Esophagus squamous epithelium (tissue), 5 donors: ENCODE measurements around the gene DHRS4L2. TPM values are rescaled to one million over a fixed set of nuclear protein-coding genes. Genes with fewer than 3 reads are reported as not detected.

ENCODE experiments used
- DNase-seq: peaks from one replicate; lab custom pipeline; 2025; lab: John Stamatoyannopoulos, UW
- H3K27ac ChIP-seq, 4 donors: fragments of 200-600 bp; sonication (generic); one replicate each; pipeline ENCODE4 v1.5.1; 2016 to 2019; ENCODE audit warnings: mild to moderate bottlenecking in 1 of 4
- H3K27me3 ChIP-seq, 4 donors: fragments of 200-600 bp; sonication (generic); 1 replicate in 3 of 4; 2 replicates in 1 of 4; pipeline versions ENCODE4 v1.5.1 to v1.6.0; 2017 to 2021; ENCODE audit warnings: antibody characterized with exemption in 1 of 4
- H3K36me3 ChIP-seq, 3 donors: fragments of 200-600 bp; sonication (generic); one replicate each; pipeline ENCODE4 v1.5.1; 2016 to 2019
- H3K4me1 ChIP-seq, 3 donors: fragments of 200-600 bp; sonication (generic); one replicate each; pipeline ENCODE4 v1.5.1; 2017 to 2019
- H3K4me3 ChIP-seq, 4 donors: fragments of 200-600 bp; sonication (generic); 1 replicate in 3 of 4; 2 replicates in 1 of 4; pipeline ENCODE4 v1.5.1; 2016 to 2019; ENCODE audit warnings: mild to moderate bottlenecking in 2 of 4, moderate library complexity in 1 of 4
- H3K9me3 ChIP-seq, 3 donors: fragments of 200-600 bp; sonication (generic); one replicate each; pipeline ENCODE4 v1.5.1; 2016 to 2019
- POLR2A ChIP-seq, 4 donors: fragments of 450-650 bp; IDR thresholded peaks; one replicate each; pipeline ENCODE4 v1.6.1; 2017; ENCODE audit warnings: antibody characterized with exemption in 4 of 4, mild to moderate bottlenecking in 4 of 4, moderate library complexity in 3 of 4
- WGBS, 2 donors: methylation state at CpG; one replicate each; pipeline ENCODE4 v1.1.5; 2018; 5-methylcytosine and 5-hydroxymethylcytosine counted together
- intact Hi-C: fragments of 100-400 bp; cut with DNase I; formaldehyde crosslinking; loops from one replicate; pipeline ENCODE4 v1.15.0; 2022
- total RNA-seq, 4 donors: library from RNA; depleted of rRNA; stranded (reverse); fragments of >200 nt; gene quantifications; one replicate each; pipeline ENCODE4 v1.1.0, GENCODE V29; 2016
- TF ChIP-seq, protein P1 (sequence below), 6 experiments: fragments of 450-650 bp in 4 of 6; fragments of 200-600 bp in 2 of 6; sonication (generic) in 2 of 6; IDR thresholded peaks; one replicate each; pipeline ENCODE4 v1.5.1; 2016 to 2019; ENCODE audit warnings: antibody characterized with exemption in 6 of 6, mild to moderate bottlenecking in 4 of 6, moderate library complexity in 4 of 6
- donor health status: DM: yes; HTN: yes; CAD: no.

DHRS4L2 gene
- total RNA-seq, 4 donors from 2014 or later, result 9.4 to 35.6 (median 27.2) TPM

DNA sequence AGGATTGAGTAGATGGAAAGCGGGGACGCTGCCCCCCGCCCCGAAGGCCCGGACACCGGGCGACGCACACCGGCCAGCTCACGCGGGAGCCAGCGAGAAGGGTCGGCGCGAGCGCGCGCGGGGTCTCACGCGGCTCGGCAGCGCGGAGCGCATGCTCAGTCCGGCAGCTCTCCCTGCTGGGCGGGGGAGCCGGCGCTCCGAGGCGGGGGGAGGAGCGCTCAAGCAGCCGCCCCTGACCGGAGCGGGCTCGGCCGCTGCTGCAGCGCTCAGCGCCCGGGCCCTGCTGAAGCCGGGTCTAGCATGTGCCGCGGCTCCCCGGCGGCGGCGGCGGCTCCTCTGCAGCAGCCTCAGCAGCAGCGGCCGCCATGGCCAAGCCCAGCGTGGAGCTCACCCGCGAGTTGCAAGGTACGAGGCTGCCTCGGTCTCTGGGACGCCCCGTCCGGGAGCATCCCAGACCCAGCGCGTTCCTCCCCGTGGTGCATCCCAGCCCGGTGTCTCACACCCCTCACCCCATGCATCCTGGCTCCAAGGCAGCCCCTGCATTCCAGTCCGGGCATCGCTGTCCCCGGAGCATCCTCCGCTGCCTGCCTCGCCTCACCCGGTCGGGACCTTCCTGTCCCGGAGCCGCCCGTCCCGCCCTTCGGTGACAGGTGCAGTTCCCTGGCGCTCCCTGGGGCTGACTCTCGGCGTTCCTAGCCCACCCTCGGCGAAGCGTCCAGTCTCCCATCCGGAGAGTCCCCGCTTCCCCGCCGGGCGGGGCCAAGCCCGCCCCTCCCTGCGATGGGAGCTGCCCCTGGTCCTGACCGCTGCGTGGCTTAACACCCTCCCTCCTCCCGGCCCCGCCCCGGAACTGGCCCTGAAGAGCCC, 63.3 kb downstream of the DHRS4L2 start, which contains the start of gene CARMIL3:
TSS of gene CARMIL3 (plus strand) at position 221 of the 867 bp plus-strand sequence. CDS start at position 366, 145 bp downstream.
- Histone ChIP-seq H3K9me3 (no peaks in the 10 kb centered on the region), H3K4me3 (peak within 1 kb of the TSS; percentile 50 to 74 (median 62)), H3K27ac (peak within 1 kb of the TSS; percentile 68 to 85 (median 82)), H3K27me3 (peaks cover 0 to 19% (median 0%) of the 10 kb centered on the region in 4 donors), H3K36me3 (no peaks in the 10 kb centered on the region), H3K4me1 (peaks cover 11 to 29% (median 15%) of the 10 kb centered on the region in 3 donors)
- DNase-seq, result no peak
- WGBS, 2 donors, result 0% methylated on average over 1 of the region's 92 CpGs; no CpG with 5 or more reads in 1 of the 2 donors
- peak in 1 of 4 donors; percentile 28 for TF ChIP-seq POLR2A (IDR thresholded peaks at IDR 0.05)
- TF ChIP-seq, protein P1, sequence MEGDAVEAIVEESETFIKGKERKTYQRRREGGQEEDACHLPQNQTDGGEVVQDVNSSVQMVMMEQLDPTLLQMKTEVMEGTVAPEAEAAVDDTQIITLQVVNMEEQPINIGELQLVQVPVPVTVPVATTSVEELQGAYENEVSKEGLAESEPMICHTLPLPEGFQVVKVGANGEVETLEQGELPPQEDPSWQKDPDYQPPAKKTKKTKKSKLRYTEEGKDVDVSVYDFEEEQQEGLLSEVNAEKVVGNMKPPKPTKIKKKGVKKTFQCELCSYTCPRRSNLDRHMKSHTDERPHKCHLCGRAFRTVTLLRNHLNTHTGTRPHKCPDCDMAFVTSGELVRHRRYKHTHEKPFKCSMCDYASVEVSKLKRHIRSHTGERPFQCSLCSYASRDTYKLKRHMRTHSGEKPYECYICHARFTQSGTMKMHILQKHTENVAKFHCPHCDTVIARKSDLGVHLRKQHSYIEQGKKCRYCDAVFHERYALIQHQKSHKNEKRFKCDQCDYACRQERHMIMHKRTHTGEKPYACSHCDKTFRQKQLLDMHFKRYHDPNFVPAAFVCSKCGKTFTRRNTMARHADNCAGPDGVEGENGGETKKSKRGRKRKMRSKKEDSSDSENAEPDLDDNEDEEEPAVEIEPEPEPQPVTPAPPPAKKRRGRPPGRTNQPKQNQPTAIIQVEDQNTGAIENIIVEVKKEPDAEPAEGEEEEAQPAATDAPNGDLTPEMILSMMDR (IDR thresholded peaks at IDR 0.05), result peak in 1 of 6 experiments; percentile 18
- intact Hi-C loops, result no loop called here

DNA sequence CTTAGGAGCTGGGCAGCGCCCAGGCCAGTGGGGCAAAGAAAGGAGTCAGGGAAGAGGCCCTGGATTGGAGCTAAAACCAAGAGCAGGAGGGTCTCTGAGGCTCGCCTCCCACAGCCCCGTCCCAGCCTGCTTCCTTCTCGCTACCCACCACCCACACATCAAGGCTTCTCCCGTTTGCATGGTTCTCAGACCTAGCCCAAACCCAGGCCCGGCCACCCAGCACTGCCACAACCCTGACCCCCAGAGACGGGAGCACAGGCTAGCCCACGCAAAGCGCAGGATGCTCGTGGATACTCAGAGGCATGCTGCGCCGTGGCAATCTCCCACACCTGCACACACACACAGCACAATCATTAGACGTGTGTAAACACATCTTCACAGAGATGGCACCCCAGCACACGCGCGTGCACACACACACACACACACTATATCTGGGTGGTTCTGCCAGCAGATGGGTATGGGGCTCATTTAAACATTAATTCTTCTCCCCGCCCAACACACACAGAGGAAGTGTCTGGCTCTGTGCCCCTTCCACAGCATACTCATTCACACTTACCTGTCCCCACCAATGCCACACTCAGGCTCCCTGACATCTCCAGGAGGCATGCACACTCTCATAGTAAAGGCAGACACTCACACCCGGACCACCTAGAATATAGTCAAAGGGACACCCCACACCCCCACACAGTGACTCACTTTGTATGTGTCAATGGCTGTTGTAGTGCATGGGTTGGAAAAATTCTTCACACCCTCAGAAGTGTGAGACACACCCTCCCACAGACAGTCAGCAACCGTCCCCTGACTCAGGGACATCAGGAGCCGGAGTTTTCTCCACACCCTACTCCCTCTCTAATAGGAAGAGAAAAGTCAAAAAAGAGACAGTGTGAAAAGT, 64.2 kb downstream of the DHRS4L2 start:
- DNase-seq, result no peak
- Histone ChIP-seq H3K9me3 (no peaks in the 10 kb centered on the region), H3K4me1 (peaks cover 11 to 29% (median 15%) of the 10 kb centered on the region in 3 donors), H3K4me3 (peak overlapping the region; percentile 50 to 74 (median 62)), H3K36me3 (no peaks in the 10 kb centered on the region), H3K27me3 (peaks cover 0 to 19% (median 0%) of the 10 kb centered on the region in 4 donors), H3K27ac (no peak overlapping the region)
- WGBS, 2 donors, result 45 to 46% methylated on average over 7 to 19 of the region's 20 CpGs
- no peak for TF ChIP-seq POLR2A (IDR thresholded peaks at IDR 0.05)
- TF ChIP-seq, protein P1 (IDR thresholded peaks at IDR 0.05), result no peak
- intact Hi-C loops, result no loop called here

DNA sequence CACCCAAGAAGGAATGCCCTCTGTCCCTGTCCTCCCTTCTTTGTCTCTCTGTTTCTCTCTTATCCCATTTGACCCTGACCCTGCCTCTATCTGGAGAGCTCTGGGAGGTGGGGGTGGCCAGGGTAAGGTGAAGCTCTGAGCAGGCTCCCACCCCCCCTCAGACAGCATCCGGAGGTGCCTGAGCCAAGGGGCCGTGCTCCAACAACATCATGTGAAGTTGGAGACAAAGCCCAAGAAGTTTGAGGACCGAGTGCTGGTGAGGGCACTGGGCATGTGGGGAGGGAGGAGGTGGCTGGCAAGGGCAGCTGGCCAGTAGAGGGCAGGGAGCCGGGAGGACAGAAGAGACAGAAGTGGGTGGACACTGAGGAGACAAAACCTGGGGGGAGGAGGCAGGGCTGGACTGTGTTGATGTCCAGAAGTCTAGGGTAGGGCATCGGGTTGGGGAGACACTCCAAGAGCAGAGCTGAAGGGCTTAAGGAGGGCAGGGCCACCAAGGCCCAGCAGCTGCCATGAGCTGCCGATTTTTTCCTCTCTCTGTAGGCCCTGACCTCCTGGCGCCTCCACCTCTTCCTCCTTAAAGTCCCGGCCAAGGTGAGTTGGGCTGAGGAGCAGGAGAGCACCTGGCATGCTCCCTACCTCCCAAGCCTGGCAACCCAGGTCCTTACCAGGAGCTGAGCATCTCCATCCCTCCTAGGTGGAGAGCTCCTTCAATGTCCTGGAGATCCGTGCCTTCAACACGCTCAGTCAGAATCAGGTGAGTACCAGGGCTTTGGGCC, 65.0 kb downstream of the DHRS4L2 start:
- Histone ChIP-seq H3K4me3 (no peak overlapping the region), H3K9me3 (no peaks in the 10 kb centered on the region), H3K27ac (no peak overlapping the region), H3K4me1 (peaks cover 11 to 37% (median 15%) of the 10 kb centered on the region in 3 donors), H3K36me3 (no peaks in the 10 kb centered on the region), H3K27me3 (peaks cover 0 to 19% (median 0%) of the 10 kb centered on the region in 4 donors)
- TF ChIP-seq, protein P1 (IDR thresholded peaks at IDR 0.05), result no peak
- no peak for TF ChIP-seq POLR2A (IDR thresholded peaks at IDR 0.05)
- no peak for DNase-seq
- intact Hi-C loops, result no loop called here
- 54 to 65% methylated on average over 6 to 7 of the region's 10 CpGs for WGBS, 2 donors

DNA sequence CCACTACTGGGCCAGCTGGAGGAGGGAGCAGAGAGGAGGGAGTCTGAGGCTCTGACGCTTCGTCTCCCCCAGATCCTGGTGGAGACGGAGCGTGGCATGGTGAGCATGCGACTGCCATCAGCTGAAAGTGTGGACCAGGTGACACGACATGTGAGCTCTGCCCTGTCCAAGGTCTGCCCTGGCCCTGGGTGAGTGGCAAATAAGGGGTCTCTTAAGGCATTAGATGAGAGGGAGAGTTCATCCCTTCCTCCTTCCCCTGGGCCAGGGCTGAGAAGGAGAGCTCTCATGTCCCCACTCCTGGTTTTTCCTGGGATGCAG, 65.6 kb downstream of the DHRS4L2 start:
- H3K27me3 ChIP-seq, result peaks cover 0 to 19% (median 0%) of the 10 kb centered on the region in 4 donors
- H3K27ac ChIP-seq, result no peak overlapping the region
- no peaks in the 10 kb centered on the region for H3K9me3 ChIP-seq
- intact Hi-C loops, result no loop called here
- no peak for TF ChIP-seq POLR2A (IDR thresholded peaks at IDR 0.05)
- TF ChIP-seq, protein P1 (IDR thresholded peaks at IDR 0.05), result no peak
- WGBS, 2 donors, result 88 to 89% methylated on average over 3 to 5 of the region's 6 CpGs
- no peaks in the 10 kb centered on the region for H3K36me3 ChIP-seq
- no peak overlapping the region for H3K4me3 ChIP-seq
- no peak for DNase-seq
- H3K4me1 ChIP-seq, result peaks cover 11 to 37% (median 15%) of the 10 kb centered on the region in 3 donors
